Hematopoietic multipotent progenitor cell treated with erythropoietin and hydrocortisone succinate and interleukin-3 and kit ligand, for 17 days (in vitro differentiated cells): ENCODE data around the gene ERI3.
"Not testable (repeated sequence)": the region's sequence is repeated elsewhere in the genome, so short reads cannot be mapped to it uniquely, and the experiment has no call there.

Experiments
- DNase-seq: peaks from one replicate; pipeline ENCODE4 v3.0.0-alpha.2; 2015; ENCODE audit warnings: low spot score

ERI3 gene

DNA sequence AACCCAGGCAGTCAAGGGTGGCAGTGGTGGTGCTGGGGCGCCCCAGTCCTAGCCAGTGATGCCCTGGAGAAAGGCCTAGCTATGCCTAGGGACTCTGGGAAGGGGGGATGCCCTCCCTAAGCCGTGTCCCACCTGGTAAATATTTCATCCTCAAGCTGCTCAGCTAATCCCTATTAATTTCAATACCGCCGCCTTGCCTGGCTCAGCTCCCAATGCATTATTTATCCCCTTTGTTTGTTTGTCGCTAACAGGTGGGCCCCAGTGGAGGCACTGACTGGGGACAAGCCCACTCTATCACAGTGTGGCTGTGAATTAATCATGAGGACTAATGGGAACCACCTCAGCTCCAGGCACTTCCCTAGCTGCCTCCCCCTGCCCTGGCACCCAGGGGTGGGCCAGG is 119.2 kb downstream of the ERI3 start:
- DNase-seq: no peak

DNA sequence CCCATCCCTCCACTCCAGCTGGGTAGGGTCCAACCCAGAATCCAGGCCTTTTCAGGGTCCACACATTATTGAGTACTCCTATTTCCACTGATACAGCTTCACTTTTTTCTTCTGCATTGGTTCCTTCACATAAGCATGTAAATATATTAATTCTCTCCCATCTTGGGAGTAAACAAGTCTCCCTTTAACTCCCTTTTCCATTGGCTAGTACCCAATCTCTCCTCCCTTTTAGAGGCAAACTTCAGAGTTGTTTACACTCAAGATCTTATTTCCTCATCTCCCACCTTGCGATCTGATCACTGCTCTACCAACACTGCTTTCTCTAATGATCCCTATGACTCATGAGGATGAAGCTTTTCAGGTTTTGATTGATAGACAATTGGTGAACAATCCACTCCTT is 121.5 kb downstream of the ERI3 start:
- DNase-seq: no peak

DNA sequence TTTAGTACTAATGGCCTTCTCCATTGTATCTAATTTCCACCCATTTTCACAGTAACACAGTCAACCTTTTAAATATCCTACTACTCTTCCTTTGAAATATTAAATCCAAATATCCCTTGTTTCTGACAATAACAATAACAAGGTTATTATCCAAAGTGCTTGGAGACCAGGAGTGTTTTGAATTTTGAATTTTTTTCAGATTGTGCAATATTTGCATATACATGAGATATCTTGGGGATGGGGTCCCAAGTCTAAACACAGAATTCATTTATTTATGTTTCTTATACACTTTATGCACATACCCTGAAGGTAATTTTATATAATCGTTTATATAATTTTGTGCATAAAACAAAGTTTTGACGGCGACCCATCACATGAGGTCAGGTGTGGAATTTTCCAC is 124.3 kb downstream of the ERI3 start:
- DNase-seq: no peak

DNA sequence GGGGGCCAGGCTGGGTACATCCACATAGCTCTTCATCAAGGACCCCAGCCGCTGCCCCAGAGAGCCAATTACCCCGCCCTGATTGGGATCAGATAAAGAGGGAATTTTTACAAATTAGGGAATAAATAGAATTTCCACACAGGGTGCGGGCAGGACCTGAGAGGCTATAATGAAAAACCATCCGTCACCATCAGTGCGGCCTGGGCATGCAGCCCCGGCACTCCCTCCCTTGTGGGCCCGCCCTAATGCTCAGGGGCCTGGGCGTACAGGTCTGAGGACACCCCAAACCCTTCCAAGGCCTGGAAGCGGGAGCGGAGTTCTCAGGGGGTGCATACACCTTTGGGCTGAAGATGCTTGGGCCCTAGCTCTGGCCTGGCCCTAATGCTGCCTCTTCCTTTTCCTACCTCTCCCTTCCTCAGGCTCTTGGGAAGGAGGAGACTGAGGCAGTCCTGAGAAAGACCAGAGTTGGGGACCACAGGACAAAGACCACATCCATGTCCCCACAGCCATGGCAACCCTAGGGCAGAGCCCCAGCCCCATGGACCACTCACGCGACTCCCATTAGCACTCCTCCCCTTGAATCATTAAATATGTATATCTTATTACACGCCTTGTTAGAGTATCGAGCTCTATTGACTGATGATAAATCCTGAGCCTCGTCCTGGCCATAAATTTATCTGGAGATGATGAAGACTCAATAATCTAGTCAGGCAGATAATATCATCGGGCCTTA is 125.5 kb downstream of the ERI3 start:
- no peak for DNase-seq

DNA sequence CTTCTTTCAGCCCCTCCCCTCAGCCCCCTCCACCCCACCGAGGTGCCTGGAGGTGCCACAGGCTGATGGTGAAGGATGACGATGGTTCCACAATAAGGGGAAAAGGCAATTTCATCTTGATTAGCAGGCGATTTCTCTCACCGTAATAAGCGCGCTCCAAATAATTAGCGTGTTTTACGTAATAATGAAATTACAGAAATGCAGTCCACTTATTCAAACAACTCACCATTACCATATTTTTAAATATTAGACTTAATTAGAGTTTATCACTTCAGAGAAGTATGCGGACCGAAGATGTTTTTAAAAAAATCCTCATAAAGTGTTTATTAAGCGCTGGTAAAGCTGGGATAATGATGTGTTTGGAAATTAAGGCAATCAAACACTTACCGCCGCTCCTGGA is 126.8 kb downstream of the ERI3 start:
- no peak for DNase-seq

DNA sequence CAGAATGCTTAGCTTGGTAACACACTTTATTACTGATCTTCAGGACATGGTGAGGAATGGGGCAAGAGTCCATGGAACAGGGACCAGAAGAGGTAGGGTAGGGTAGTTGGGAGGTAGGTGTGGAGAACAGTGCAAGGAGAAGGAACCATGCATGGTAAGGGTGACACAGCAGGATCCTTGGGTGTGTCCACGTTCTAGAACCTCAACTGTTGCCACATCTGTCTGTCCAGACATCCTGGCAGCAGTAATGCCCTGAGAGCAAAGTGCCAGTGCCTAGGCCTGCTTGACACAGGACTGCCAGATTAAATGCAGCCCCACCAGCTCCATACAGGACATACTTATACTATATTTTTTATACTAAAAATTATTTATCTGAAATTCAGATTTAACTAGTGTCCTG is 127.8 kb downstream of the ERI3 start:
- peak; percentile 92 for DNase-seq

DNA sequence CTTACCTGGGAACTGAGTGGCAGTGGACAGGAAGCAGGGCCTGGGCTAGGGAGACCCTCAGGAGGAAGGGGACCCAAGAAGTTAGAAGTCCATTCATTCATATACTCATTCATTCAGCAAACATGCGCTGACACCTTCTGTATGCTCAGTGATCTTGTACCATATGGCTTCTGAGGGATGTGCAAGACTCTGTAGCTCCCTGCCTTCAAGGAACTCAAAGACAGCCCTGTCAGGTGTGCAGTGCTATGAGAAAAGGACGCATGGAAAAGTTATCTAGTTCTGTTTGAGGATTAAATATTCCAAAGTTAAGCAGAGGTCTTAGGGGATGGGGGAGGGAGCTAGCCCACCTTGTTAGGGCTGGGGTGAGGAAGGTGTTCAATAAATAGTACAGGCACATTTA is 129.3 kb downstream of the ERI3 start:
- no peak for DNase-seq

DNA sequence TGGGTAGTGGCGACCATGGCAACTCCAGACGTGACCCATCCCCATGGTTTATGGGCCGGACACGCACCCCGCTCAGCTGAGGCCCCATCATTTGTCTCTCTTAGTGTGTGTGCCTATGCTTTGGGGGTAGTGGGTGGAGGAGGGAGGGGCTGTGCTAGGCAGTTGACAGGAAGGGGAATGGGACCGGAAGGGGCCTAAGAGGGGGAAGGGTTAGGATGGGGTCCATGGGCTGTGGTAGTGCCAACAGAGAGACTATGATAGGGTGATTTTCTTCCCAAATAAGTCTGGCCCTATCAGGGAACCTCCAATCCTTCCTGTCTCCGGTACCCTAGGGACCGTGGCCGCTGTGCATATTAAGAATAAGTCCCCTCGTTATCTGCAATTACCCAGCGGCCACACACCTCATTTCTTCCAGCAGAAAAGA is 131.9 kb downstream of the ERI3 start:
- no peak for DNase-seq

DNA sequence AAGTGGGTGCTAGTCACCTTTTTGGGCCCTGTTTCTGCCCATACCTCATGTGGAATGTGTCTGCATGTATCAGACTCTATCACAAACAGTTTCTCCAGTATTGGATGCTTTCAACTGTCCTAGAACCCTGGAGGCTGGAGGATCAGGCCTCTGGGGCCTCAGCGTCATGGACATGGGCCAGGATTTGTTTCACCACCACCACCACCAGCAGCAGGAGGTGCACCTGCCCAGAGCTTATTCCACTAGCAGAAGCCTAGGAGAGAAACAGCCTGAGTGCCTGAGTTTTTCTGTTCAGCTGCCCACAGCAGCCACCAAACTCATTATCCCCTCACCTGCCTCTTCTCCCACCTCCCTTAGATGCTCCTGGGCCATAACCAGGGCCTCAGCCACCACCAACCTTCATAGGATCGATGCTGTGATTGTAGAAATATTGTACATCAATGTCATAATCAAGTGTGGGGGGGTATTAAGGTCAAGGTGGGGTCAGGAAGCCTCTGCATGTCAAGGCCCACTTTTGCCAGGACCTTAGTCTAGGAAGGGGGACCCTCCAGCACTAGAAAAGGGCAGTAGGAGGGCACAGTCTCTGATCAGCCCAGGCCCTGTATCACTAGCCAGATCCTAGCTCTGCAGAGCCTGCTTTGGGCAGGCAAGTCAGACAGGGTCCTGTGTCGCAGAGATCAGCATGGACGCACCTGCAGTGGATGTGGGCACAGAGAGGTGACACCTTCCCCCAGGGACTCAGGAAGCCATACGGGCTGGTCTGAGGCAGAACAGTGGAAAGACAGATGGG is 132.5 kb downstream of the ERI3 start:
- no peak for DNase-seq

DNA sequence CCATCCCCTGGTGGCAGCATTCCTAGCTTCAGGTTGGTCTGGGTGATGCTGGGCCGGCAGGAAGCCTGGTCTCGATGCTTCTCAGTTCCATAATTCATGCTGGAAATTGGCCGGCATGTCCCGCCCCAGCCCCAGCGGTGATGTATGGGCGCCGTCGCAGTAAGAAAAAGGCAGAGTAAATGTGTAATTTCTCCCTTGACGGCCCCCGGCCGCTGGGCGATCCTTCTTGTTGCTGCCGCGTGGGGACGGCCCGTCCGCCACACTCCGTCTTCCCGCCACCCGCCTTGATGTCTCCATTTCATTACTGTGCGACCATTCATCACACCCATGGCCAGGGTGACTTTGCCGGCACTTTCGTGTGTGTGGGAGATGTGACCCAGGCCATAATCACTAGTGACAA is 133.3 kb downstream of the ERI3 start:
- DNase-seq: no peak

DNA sequence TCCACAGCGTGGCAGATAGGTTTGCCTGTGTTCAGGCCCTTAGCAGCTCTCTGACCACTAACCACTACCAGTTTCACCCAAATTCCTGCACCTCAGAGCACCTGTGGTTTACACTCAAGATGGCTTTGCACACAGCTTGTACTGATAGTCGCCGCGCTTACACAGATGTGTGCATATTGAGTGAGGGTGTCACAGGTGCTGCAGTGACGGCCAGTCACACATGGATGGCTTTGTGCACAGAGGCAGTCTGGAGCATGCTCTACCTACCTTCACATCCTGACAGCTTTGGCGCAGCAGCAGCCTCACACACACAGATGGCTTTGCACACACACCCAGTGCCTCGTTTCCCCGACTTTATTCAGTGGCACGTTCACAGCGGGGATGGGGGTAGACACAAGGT is 134.3 kb downstream of the ERI3 start:
- DNase-seq: no peak

DNA sequence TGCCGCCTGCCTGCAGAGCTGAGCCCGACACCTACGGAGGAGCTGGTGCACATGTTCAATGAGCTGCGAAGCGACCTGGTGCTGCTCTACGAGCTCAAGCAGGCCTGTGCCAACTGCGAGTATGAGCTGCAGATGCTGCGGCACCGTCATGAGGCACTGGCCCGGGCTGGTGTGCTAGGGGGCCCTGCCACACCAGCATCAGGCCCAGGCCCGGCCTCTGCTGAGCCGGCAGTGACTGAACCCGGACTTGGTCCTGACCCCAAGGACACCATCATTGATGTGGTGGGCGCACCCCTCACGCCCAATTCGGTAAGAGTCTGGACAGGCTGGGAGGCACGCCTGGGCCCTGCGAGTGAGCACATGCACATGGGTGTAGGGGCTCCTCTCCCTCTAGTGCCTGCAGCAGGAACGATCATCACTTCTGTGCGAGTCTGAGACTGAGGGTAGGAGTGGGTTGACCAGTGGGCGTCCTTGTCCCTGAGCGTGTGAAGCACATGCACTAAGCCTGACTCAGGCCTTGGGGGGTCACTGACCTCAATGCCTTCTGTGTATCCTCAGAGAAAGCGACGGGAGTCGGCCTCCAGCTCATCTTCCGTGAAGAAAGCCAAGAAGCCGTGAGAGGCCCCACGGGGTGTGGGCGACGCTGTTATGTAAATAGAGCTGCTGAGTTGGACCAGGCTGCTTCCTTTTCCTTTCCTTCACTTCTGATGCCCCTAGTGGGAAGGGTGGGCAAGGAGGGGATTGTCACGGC is 134.9 kb downstream of the ERI3 start:
- DNase-seq: no peak

DNA sequence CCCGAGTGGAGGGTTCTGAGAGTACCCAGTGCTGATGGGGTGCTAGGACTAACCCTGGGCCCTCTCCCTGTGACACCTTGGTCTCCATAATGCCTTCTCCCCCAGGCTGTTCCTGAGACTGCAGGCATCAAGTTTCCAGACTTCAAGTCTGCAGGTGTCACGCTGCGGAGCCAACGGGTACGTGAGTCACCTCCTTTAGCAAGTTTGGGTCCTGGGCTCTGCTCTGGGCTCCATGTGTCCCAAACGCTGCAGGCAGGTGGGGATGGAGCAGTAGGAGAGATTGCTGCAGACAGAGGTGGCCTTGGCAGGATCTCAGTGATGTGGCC is 135.8 kb downstream of the ERI3 start:
- no peak for DNase-seq

DNA sequence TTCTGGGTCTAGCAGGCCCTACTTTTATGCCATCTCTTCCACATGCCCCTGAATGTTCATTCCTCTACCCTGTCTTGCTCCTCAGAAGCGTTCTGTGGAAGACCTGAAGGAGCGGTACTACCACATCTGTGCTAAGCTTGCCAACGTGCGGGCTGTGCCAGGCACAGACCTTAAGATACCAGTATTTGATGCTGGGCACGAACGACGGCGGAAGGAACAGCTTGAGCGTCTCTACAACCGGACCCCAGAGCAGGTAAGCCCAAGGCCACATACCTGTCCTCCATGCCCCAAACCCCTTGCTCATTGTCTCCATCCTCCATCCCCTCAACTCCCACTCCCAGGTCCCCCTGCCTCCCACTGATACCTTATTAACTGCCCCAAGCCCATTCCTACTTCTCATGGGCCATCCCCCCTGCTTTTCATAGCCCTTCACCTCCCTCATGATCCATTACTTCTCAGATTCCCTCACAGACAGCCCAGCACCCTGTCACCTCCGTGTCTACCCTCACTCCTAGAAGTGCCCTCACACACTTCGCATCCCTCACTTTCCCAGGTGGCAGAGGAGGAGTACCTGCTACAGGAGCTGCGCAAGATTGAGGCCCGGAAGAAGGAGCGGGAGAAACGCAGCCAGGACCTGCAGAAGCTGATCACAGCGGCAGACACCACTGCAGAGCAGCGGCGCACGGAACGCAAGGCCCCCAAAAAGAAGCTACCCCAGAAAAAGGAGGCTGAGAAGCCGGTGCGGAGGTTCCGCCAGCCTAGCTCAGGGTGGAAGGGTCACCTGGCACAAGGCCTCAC is 136.4 kb downstream of the ERI3 start:
- DNase-seq: no peak

DNA sequence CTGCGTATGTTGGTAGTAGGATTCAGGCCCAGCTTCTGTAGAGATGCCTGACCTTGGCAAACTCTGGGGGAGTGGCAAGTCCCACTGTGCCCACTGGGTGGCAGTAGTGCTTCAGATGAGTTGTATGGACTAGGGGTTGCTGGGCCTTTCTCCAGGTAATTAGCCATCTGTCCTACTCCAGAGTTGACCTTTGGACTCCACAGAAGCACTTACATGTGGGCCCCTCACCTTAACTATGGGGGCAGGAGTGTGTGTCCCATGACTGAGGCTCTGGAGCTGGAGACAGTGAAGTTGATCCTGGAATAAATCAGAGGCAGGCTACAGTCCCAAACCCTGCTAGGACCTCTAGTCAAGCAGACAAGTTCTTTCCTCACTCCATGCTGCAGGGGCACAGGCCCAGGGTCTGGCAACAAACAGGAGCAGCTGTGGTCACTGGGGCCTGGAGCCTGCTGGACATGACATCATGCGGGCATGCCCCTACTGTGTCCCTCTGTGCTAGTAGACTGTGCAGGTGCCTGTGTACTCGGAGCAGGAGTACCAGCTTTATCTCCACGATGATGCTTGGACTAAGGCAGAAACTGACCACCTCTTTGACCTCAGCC is 137.1 kb downstream of the ERI3 start:
- peak; percentile 90 for DNase-seq

DNA sequence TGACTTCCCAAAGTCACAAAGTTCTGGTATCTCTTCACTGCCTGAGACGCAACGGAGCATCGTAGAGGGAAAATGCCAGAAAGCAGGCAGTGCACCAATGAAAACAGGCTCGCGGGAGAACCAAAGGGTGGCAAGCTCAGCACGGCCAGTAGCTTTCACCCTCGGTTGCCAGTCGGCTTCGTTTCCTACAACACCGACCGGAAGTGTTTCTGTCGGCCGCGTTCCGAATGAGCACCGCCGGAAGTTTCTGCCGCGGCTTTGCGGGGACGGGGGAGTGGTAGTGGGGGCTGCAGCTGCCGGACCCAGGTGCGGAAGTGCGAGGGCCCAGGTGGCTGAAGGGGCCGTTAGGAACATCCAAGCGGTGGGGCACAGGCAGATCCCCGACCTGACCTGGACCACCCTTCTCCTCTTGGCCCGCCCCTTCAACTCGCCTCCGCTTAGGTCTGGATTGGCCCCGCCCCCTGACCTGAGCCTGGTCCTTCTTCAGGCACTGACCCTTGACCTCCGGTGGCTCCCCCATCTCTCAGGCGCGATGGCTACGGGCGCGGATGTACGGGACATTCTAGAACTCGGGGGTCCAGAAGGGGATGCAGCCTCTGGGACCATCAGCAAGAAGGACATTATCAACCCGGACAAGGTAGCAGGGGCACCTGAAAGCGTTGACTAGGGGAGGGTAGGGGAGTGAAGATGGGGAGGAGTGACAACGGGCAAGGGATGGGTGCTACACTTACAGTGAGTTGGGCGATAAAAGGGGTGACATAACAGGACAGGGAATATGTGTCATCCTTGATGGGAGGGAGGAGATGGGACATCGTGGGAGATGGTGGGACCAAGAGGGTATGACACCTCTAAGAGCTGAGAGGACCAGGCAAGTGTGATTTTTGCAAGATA is 141.6 kb downstream of the ERI3 start, which contains the start of gene DMAP1:
Gene DMAP1, plus strand, starts transcription at position 250 of the 891 bp plus-strand sequence. Its CDS starts 283 bp downstream, at position 533.
- peak; percentile 89 for DNase-seq

DNA sequence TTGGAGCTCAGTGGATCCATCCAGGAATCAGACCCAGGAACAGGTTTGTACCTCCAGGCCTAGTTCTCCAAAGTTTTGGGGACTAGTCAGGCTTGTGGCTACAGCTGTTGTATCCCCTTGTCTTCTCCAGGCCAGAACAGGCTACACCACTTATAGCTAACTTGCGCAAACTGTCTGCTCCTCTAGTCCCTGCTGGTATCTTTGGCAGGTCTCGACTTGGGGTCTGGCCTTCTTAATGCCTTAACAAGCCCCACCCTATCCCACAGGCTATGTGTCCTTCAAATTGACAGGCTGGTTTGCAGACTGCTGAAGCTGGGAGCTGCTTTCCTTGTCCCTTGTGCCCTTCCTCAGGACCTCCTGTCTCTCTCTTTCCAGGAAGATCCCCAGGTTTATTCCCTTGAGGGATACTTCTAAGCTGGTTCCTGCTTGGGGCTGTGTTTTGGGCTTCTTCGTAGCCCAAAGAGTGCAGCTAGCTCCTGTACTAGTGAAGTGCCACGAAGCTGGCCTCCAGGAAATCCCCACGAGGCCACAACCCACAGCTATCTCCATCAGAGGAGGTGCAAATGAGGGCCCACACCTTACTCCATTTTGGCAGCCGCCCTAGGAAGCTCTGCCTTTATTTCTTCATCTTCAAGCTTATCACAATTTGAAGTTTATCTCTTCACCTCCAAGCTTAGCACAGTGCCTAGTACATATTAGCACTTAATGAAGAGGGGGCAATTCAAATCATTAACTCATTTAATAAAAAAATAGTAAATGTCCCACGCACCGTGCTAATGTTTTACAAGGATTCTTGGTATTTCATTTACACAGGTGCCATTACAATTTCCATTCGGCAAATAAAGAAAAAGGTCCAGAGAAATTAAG is 142.5 kb downstream of the ERI3 start:
- DNase-seq: peak; percentile 63

DNA sequence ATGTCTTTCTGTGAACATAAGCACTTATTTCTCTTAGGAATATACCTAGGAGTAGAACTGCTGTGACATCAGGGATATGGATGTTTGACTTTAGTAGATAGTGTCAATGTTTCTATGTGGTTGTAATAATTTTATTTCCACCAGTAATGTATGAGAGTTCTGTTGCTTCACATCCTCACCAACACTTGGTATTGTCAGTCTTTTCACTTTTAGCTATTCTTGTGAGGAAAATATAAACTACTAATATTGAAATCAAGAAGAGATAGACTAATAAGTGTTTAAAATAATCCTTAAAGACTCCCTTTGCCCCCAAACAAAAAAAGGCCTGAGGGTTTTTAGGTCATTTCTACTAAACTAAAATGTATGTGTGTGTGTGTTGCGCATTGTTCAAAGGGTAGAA is 144.5 kb downstream of the ERI3 start:
- no peak for DNase-seq

DNA sequence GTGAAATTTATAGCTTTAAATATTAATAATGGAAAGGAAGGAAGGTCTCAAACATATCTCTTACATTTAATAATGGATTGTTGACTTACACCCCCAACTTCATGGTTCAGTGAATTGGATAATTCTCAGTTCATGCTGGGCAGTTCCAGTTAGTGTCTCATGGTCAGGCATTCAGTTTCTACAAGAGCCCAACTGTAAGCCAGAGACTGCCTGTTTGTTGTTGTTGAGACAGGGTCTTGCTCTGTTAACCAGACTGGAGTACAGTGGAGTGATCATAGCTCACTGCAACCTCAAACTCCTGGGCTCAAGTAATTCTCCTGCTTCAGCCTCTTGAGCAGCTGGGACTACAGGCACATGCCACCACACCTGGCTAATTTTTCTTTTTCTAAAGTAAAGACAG is 146.8 kb downstream of the ERI3 start:
- DNase-seq: no peak

DNA sequence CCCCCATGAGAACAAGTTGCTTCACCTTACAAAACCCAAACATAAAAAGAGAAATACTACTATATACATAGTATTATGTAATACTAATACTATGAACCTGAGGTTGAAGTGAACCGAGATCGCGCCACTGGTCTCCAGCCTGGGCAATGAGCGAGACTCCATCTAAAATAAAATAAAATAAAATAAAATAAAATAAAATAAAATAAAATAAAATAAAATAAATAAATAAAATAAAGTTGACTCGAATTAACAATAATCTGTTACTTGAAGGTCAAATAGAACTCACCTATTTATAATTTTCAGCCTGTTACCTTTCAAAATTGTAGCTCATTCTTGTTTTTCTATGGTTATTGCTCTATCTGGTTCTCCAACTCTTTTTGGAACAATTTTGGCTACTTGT is 148.5 kb downstream of the ERI3 start:
- DNase-seq: not testable (repeated sequence)
